GM21619 (cell line): Measurements from ENCODE around the gene NKX2-3.

Experiments used
- ATAC-seq: cut with Tn5 transposase; IDR thresholded peaks from one replicate; pipeline ENCODE4 v1.9.1; 2021; ENCODE audit not compliant: unreplicated experiment

The NKX2-3 gene

GRCh38 chr10:99573790-99574189 is 41.0 kb downstream of the NKX2-3 start:
- no peak for ATAC-seq

DNA sequence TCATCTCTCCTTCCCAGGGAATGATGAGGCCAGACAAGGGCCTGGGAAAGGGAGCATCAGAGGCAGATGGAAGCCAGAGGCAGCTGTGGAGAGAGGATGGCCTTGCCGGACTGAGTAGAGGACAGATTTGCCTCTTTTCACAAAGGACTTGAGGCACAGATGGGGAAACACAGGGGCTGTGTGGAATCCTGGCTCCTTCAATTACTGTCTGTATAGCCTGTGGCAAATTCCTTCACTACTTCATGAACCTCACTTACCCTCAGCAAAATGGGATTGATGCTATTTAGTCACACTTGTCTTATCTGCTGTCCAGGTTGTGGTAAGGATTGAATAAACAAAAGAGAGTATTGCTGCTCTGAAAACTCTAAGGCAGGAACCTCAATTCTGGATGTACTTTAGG is 47.2 kb downstream of the NKX2-3 start:
- no peak for ATAC-seq

DNA sequence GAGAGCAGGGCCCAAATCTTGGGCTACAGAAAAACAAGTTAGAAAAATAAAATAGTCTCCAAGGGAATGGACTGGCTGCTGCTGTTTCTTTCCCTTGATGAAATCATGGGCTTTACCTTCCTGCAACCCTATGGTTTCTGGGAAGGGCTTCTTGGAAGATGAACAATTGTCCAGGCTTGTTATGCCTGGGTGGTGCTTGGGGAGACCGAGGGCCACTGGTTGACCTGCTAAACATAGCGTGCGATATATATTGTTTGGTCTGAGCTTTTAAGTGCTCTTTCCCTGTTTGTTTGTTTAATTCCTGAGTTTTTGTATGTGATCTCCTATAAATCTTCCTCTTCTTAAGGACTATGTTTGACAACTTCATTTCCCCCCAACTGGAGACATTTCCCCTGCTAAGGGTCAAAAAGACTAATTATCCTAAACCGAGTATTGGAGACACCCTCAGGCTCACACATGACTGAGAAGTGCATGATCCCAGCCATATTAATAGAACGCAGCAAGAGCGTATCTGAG is 49.6 kb downstream of the NKX2-3 start:
- ATAC-seq: no peak

DNA sequence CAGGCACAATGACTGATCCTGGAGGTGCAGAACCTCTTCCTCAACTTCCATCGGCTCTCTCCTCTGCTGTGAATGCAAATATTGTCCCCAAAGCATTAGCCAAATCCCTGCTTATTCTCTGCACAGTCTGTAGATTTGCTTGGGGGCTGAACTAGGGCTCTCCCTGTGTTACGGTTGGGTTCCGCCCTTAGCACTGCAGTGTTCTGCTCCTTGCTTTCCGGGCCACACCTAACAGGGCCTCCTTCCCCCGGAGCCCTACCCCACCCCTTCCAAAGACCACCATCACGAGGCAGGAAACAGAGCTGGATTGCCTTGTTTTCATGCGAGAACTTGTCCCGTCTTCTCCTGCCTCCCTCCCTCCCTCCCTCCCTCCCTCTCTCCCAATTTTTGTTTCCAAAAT is 50.9 kb downstream of the NKX2-3 start:
- no peak for ATAC-seq
